HG03460 (cell line): ENCODE results near the gene CAMTA2.
"Not testable (repeated sequence)": the region's sequence is repeated elsewhere in the genome, so short reads cannot be mapped to it uniquely, and the experiment has no call there.

ENCODE experiments used
- ATAC-seq: cut with Tn5 transposase; IDR thresholded peaks from one replicate; pipeline ENCODE4 v1.9.1; 2021; ENCODE audit not compliant: unreplicated experiment

CAMTA2 gene

GRCh38 chr17:4986951-4987766, at the start of gene CAMTA2:
Gene CAMTA2, minus strand, starts transcription at chr17:4987675. Its CDS starts 1,453 bp downstream, at chr17:4986222.
- peak; percentile 67 for ATAC-seq

- ATAC-seq = no peak
Observed at GRCh38 chr17:5035315-5035714, 47.8 kb upstream of the CAMTA2 start, which contains the start of gene SLC52A1. Gene SLC52A1, minus strand, starts transcription at chr17:5035426. Its CDS starts 820 bp downstream, at chr17:5034606.

- ATAC-seq = no peak
Observed at GRCh38 chr17:5034651-5035050, 47.2 kb upstream of the CAMTA2 start.

- ATAC-seq = no peak
Observed at GRCh38 chr17:5034063-5034462, 46.6 kb upstream of the CAMTA2 start.

GRCh38 chr17:5033352-5034015, 46.0 kb upstream of the CAMTA2 start:
- no peak for ATAC-seq

- no peak for ATAC-seq
Observed at GRCh38 chr17:5032865-5033264, 45.4 kb upstream of the CAMTA2 start.

GRCh38 chr17:5031365-5032082, 44.0 kb upstream of the CAMTA2 start:
- no peak for ATAC-seq

- not testable (repeated sequence) for ATAC-seq
Observed at GRCh38 chr17:5030168-5030567, 42.7 kb upstream of the CAMTA2 start.

GRCh38 chr17:5027916-5028315, 40.4 kb upstream of the CAMTA2 start:
- ATAC-seq = no peak

- ATAC-seq = no peak
Observed at GRCh38 chr17:5027299-5027698, 39.8 kb upstream of the CAMTA2 start.

GRCh38 chr17:5024604-5025003, 37.1 kb upstream of the CAMTA2 start:
- ATAC-seq = no peak

- no peak for ATAC-seq
Observed at GRCh38 chr17:5023588-5024147, 36.2 kb upstream of the CAMTA2 start.

- ATAC-seq = no peak
Observed at GRCh38 chr17:5022171-5022711, 34.8 kb upstream of the CAMTA2 start.

GRCh38 chr17:5020502-5021023, 33.1 kb upstream of the CAMTA2 start:
- ATAC-seq = no peak

GRCh38 chr17:5019475-5019956, 32.0 kb upstream of the CAMTA2 start:
- no peak for ATAC-seq

GRCh38 chr17:5014357-5014756, 26.9 kb upstream of the CAMTA2 start:
- ATAC-seq = no peak

GRCh38 chr17:5011928-5012327, 24.5 kb upstream of the CAMTA2 start:
- no peak for ATAC-seq

- no peak for ATAC-seq
Observed at GRCh38 chr17:5003214-5003867, 15.9 kb upstream of the CAMTA2 start.

- ATAC-seq = no peak
Observed at GRCh38 chr17:5002121-5002788, 14.8 kb upstream of the CAMTA2 start.

GRCh38 chr17:5000237-5000639, 12.8 kb upstream of the CAMTA2 start:
- ATAC-seq = no peak
